NCI-H146 treated with DMSO at 0.1 percent for 48 hours (cell line): ENCODE data around the gene CFL1.

ENCODE experiments used
- DNase-seq: peaks from one replicate; lab custom pipeline; 2025; ENCODE audit not compliant: unreplicated experiment; lab: John Stamatoyannopoulos, UW

The CFL1 gene

GRCh38 chr11:65809496-65809895 is 48.5 kb downstream of the CFL1 start:
- DNase-seq, result no peak

- DNase-seq, result no peak
These were observed 49.1 kb downstream of the CFL1 start for GRCh38 chr11:65808744-65809341.

GRCh38 chr11:65806979-65807378 is 51.0 kb downstream of the CFL1 start:
- DNase-seq, result no peak
